ENCODE results near the gene BSPRY.
A peak's percentile ranks its signal among the peaks of the same experiment; 100 is the strongest.
"Not testable (repeated sequence)": the region's sequence is repeated elsewhere in the genome, so short reads cannot be mapped to it uniquely, and the experiment has no call there.

The BSPRY gene

GRCh38 chr9:113393281-113393680, 43.9 kb downstream of the BSPRY start:
- DNase-seq (ENCODE audit: low read depth in 2 of 2, low spot score in 1 of 2) = no peak

DNA sequence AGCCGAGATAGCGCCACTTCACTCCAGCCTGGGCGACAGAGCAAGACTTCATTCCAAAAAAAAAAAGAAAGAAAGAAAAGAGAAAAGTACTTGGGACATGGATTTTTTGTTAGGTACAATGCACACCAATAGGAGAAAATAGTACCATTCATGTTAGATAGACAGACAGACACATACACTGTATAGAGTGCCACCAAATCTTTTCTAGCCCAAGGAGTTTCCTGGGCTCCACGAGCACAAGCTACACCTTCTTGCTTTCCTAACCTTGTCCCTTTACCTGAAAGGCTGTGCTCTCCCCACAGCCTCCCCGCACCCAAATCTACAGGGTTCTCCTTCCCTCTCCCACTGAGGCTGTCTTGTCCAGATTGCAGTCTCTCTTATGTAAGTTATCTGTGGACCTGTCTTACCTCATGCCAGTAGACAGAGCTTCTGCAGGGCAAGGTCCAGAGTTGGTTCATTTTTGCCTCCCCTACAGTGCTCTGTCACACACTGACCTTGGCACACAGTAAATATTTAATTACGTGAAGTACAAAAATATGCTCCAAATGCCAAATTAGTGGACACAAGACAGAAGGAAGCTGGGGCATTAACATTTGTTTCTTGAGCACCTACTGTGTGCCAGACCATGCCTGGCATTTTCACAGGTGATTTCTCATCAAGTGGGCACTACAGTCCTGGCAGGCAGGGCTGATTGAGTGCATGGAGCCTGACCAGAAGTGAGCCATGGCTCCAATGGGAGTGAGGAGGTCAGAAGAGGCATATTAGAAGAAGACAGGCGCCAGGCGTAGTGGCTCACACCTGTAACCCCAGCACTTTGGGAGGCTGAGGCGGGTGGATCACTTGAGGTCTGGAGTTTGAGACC, 45.9 kb downstream of the BSPRY start:
- no peak for DNase-seq (ENCODE audit: low read depth in 2 of 2, low spot score in 1 of 2)

DNA sequence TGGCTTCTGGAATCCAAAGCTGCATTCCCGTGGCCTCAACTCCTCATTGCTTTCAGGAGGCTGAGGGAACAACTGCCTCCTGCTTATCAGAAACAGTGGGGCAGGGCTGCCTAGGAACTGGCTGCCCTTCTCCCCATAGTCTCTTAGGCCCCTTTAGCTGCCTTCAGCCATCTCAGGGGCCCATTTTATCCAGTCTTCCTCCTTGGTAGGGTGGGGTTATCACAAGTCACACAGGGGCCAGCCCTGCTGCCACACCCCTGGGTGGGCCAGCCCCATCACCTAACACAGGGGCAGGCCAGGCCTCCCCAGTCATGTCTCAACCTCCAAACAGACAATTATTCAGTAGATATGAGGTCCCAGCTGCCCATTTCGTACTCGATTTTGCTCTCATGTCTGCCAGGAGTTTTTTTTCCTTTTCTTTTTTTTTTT, 47.9 kb downstream of the BSPRY start:
- DNase-seq (ENCODE audit: low read depth in 2 of 2, low spot score in 1 of 2) = no peak

DNA sequence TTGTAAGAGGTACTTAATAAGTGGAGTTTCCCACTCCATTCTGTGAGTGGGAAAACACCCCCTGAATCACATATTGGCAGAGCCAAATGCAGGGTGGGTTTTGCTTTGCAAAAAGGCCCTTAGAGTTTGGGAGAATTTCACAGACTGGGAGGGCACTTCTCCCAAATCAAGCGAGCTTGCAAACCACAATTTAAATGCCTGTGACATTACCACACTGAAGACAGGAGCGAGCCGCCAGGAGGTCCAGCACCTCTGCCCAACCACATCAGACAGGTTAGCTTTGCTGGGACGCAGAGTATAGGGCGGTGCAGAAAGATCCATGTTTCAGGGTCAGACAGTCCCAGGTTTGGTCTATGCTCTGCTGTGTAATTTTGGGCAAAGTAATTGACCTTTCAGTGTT, 49.5 kb downstream of the BSPRY start:
- DNase-seq (ENCODE audit: low read depth in 2 of 2, low spot score in 1 of 2) = no peak

DNA sequence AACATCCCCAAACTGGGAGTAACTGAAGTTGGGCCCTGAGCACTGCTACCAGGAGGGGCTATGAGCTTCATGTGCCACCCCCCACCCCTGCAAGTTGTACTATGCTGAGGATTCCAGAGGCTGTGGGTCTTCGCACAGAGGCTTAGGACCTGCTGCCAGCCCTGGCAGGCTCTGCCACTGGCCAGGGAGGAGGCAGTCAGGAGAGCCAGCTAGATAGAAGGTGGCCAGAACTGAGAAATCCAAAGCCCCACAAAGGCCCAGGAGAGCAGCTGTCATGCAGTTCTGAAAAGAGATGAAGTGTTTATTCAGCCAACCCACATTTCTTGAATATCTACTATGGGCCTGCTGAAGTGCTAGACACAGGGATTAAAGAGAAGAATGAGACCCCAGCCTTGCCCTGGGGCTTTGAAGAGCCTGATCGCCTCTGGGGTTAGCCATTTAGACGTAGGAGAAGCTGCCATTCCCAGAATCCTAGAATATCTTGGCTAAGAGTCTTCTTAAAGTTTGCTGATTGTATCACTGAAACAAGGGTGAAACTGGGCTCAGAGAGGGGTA, 50.4 kb downstream of the BSPRY start:
- DNase-seq (ENCODE audit: low read depth in 2 of 2, low spot score in 1 of 2) = no peak

DNA sequence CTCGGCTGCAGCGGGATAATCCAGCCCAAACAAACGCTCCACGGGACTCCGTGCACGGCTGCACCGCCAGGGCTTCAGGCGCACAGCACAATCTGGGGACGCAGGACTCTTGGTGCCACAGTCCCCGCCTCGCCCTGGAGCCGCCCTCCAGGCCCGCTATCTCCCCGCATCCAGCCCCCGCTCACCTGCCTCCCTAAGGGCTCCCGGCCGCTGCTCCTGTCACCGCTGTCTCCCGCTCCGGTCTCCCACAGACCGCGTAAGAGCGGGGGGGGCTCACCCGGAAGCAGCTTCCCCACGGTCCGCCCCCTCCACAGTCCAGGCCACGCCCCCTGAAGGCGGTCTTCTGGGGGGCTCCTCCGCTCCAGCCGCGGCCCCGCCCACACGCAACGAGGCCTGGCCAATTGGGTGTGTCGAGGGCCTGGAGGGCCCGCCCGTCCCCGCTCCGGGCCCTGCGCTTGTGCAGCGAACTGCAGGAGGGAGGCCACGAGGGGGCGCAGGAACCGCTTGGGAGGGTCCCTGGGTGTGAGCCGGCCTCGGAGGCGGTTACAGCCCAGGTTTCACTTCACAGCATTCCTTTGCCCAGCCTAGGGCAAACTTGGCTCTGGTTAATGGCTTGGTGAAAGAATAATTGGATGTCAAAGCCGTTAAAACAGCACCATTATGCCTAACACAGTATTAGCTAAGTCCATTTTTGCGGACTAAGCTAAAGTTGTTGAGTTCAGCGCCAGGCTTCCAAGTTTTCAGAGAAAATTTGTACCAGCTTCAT, 51.9 kb downstream of the BSPRY start, which contains the start of gene ALAD:
Gene ALAD, minus strand, starts transcription at position 258 of the 766 bp plus-strand sequence. CDS start 7,725 bp downstream, outside the sequence.
- DNase-seq (ENCODE audit: low read depth in 2 of 2, low spot score in 1 of 2) = peak; percentile 97 to 100

DNA sequence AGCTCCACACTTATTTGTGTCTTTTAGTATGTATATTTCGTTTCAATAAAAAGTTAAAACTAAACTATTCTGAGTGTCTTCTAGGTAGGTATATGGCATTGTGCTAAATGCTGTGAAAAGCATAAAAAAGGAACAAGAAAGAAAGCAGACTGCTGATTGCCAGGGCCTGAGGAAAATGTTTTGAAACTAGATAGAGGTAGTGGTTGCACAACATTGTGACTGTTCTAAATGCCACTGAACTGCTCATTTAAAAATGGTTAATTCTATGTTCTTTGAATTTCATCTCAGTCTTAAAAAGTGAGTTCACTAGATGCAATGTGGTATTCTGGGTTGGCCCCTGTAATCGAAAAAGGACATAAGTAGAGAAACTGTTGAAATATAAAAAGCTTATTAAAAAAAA, 54.3 kb downstream of the BSPRY start:
- no peak for DNase-seq (ENCODE audit: low read depth in 2 of 2, low spot score in 1 of 2)

GRCh38 chr9:113406353-113406752, 57.0 kb downstream of the BSPRY start:
- not testable (repeated sequence) for DNase-seq (ENCODE audit: low read depth in 2 of 2, low spot score in 1 of 2)

DNA sequence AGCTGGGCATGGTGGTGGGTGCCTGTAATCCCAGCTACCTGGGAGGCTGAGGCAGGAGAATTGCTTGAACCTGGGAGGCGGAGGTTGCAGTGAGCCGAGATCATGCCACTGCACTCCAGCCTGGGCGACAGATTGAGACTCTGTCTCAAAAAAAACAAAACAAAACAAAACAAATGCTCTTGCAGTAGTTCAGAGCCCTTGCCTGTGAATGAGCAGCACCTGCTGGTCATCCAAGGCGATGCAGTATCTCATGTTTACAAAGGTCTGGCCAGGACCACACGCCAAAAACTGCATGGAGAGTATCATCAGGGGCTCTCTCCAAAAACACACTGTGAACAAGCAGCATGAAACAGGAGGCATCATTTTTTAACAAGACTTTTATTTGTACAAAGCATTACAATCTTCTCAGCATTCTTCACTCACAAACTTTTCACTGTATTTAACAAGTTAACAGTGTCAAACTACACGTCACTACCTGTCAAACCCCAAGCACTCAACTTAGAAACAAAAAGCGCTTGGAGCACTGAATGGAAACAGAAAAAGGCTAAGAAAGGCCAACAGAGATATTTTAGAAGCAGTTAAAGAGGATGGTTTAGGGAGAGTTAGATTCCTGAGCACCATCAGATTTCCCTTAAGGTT, 57.7 kb downstream of the BSPRY start:
- not testable (repeated sequence) for DNase-seq (ENCODE audit: low read depth in 2 of 2, low spot score in 1 of 2)

GRCh38 chr9:113409481-113409880, 60.1 kb downstream of the BSPRY start:
- no peak for DNase-seq (ENCODE audit: low read depth in 2 of 2, low spot score in 1 of 2)

- no peak for DNase-seq (ENCODE audit: low read depth in 2 of 2, low spot score in 1 of 2)
Measured at GRCh38 chr9:113409883-113410206, 60.5 kb downstream of the BSPRY start.

- peak; percentile 88 for DNase-seq (ENCODE audit: low read depth in 2 of 2, low spot score in 1 of 2)
Measured at GRCh38 chr9:113410207-113410864, 61.0 kb downstream of the BSPRY start, which contains the start of the genes C9orf43 and POLE3. TSS of gene C9orf43 (plus strand) at chr9:113410747. CDS start at chr9:113413494, 2,747 bp downstream. TSS of gene POLE3 (minus strand) at chr9:113410675. CDS start at chr9:113410293, 382 bp downstream.

DNA sequence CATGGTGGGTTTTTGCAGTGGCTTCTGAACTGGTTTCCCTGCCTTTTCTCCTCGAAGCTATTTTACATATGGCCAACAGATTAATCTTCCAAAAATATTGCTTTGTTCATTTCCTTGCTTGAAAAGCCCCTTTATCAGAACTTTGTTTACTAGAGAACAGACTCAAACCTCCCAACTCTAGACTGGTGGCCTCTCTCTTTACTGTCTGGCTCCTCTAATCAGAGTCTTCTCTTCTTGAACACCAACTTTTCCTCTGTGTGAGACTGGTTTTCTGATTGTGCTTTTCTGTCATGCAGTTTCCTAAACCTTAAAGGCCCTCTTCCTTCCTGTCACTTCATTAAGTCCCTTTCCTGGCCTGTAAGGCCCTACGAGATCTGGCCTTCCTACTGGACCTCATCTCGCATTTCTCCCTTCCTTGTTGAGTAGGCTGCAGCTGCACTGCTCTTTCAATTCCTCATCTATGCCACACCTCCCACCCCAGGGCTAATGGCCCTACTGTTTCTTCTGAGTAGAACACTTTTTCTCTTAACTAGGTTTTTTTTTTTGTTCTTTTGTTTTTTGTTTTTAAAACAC, 66.9 kb downstream of the BSPRY start:
- DNase-seq (ENCODE audit: low read depth in 2 of 2, low spot score in 1 of 2) = no peak

- DNase-seq (ENCODE audit: low read depth in 2 of 2, low spot score in 1 of 2) = no peak
Measured at GRCh38 chr9:113417370-113417769, 68.0 kb downstream of the BSPRY start.
